IPS-15b (cell line): ENCODE measurements around the gene CENPM.

Experiments
- H3K27me3 ChIP-seq: one replicate; pipeline ENCODE4 v1.6.1; 2013; ENCODE audit warnings: low read length; ENCODE audit not compliant: control insufficient read depth, insufficient read depth
- H3K36me3 ChIP-seq: one replicate; pipeline ENCODE4 v1.6.1; 2013; ENCODE audit warnings: low read length; ENCODE audit not compliant: control insufficient read depth, insufficient read depth
- H3K4me1 ChIP-seq: one replicate; pipeline ENCODE4 v1.6.1; 2013; ENCODE audit warnings: mild to moderate bottlenecking, low read length; ENCODE audit not compliant: control insufficient read depth, insufficient read depth
- H3K4me3 ChIP-seq: one replicate; pipeline ENCODE4 v1.5.1; 2013; ENCODE audit warnings: low read depth, low read length
- H3K9ac ChIP-seq: one replicate; pipeline ENCODE4 v1.6.1; 2013; ENCODE audit warnings: low read depth, mild to moderate bottlenecking, low read length
- H3K9me3 ChIP-seq: one replicate; pipeline ENCODE4 v1.6.1; 2013; ENCODE audit warnings: mild to moderate bottlenecking, low read length; ENCODE audit not compliant: control insufficient read depth, insufficient read depth

Gene CENPM

DNA sequence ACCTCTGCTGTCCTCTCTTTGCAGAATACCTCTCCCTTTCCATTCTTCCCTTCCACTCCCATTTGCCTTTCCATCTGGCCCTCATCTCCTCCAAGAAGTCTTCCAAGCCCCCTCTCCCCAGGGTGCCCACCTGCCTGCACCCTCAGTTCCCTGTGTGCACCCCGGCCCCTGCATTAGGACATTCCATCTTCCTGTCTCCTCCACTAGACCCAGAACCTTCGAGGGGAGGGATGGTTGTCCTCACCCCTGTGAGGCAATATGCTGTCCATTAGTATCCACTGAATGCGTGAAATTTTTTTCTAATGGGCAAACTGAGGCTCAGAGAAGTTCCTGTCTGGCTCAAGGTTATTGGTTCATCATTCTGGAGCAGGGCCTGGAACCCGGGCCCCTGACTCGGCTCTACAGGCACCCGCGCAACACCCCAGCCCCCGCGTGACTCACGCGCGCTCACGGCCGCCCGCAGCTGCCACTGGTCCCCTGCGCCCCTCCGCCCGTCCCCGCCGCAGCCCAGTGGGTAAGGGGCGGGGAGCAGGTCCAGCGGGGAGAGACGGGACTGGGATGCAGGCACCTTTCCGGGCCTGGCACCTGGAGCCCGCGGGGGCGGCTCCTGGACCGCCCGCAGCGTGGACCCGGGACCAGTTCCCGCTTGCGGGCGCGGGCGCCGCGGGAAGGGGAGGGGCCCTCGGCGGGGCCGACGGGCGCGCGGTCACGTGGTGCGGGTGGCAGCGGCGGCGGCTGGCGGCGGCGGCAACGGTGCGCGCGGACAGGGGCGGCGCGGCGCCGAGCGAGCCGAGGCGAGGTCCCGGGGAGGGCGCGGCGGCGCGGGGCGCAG lies 29.3 kb upstream of the CENPM start:
- peaks cover 5% of the 10 kb centered on the region for H3K4me1 ChIP-seq
- H3K27me3 ChIP-seq = peaks cover 24% of the 10 kb centered on the region
- H3K36me3 ChIP-seq = no peaks in the 10 kb centered on the region
- no peaks in the 10 kb centered on the region for H3K9me3 ChIP-seq
- peak overlapping the region; percentile 37 for H3K4me3 ChIP-seq
- H3K9ac ChIP-seq = no peak overlapping the region

GRCh38 chr22:41975299-41976069 lies 28.5 kb upstream of the CENPM start:
- Histone ChIP-seq H3K4me1 (peaks cover 5% of the 10 kb centered on the region), H3K36me3 (no peaks in the 10 kb centered on the region), H3K4me3 (peak overlapping the region; percentile 37), H3K27me3 (peaks cover 24% of the 10 kb centered on the region), H3K9ac (no peak overlapping the region), H3K9me3 (no peaks in the 10 kb centered on the region)

DNA sequence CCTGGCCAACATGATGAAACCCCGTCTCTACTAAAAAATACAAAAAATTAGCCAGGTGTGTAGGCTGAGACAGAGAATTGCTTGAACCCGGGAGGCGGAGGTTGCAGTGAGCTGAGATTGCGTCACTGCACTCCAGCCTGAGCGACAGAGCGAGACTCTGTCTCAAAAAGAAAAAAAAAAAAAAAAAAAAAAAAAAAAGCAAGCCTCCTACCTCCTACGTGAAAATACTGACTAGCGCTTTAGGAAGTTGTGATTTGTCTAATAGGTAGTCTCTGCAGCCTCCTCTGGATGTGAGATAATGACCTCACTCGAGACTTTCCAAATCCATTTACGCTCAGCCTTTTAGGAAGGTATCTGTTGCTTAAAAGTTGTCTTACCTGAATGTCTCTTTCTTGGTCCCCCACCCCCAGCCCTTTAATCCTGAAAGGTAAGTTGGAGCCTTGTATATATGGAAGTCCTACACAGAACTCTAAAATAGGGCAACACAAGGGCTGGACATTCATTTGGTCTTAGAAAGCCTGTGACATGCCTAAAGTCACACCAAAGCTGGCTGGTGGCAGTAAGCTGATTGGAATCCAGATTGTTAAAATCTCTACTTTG lies 27.8 kb upstream of the CENPM start:
- no peak overlapping the region for H3K9ac ChIP-seq

DNA sequence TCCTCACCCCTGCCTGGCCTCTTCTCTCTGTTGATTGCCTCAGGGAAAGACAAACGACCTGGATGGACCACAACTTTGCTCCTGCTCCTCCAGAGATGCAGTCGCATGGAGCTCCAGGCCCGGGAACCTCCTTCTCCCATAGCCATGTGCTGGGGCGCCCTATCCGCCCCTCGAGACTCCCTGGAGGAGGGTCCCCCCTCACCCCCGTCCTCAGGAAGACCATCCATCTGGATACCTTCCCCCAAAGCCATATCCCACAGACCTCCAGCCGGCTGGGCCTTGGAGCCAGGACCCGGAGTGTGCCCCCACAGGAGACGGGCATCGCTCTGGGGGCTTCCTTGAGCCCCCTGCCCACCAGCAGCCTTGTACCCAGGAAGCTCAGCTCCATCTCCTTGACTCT lies 24.5 kb upstream of the CENPM start:
- Histone ChIP-seq H3K4me3 (no peak overlapping the region), H3K36me3 (no peaks in the 10 kb centered on the region), H3K9me3 (no peaks in the 10 kb centered on the region), H3K4me1 (peaks cover 2% of the 10 kb centered on the region), H3K27me3 (peaks cover 21% of the 10 kb centered on the region), H3K9ac (no peak overlapping the region)

More for the DNA sequence above, 27.8 kb upstream of the CENPM start:
- no peak overlapping the region for H3K4me3 ChIP-seq
- H3K27me3 ChIP-seq = peaks cover 24% of the 10 kb centered on the region
- H3K9me3 ChIP-seq = no peaks in the 10 kb centered on the region
- H3K4me1 ChIP-seq = peaks cover 5% of the 10 kb centered on the region
- H3K36me3 ChIP-seq = no peaks in the 10 kb centered on the region

DNA sequence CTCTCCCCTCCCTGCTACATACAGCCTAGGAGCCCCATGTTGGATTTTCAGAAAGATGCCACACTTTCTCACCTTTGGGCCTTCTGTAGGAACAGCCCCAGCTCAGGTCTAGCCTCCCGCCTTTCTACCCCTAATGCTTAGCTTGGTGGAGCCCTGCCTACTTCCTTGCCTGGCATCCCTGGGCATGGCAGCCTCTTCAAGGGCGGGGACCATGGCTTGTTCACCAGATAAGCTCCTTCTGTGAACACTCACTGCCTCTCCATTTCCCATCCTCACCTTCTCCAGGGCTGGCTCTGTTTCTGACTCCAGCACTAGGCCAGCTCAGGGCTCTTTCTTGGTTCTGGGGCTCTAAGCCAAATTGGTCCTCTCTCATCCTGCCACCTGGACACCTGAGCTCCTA lies 23.6 kb upstream of the CENPM start:
- Histone ChIP-seq H3K36me3 (no peaks in the 10 kb centered on the region), H3K4me1 (peaks cover 2% of the 10 kb centered on the region), H3K4me3 (no peak overlapping the region), H3K27me3 (peaks cover 14% of the 10 kb centered on the region), H3K9me3 (no peaks in the 10 kb centered on the region), H3K9ac (no peak overlapping the region)

- Histone ChIP-seq H3K9me3 (no peaks in the 10 kb centered on the region), H3K36me3 (no peaks in the 10 kb centered on the region), H3K4me1 (peaks cover 2% of the 10 kb centered on the region), H3K4me3 (no peak within 1 kb of the TSS), H3K27me3 (peaks cover 5% of the 10 kb centered on the region), H3K9ac (no peak within 1 kb of the TSS)
Observed at GRCh38 chr22:41969110-41969646, 22.2 kb upstream of the CENPM start, which contains the start of gene SEPTIN3. TSS of gene SEPTIN3 (plus strand) at chr22:41969443. CDS start at chr22:41971493, 2,050 bp downstream.

DNA sequence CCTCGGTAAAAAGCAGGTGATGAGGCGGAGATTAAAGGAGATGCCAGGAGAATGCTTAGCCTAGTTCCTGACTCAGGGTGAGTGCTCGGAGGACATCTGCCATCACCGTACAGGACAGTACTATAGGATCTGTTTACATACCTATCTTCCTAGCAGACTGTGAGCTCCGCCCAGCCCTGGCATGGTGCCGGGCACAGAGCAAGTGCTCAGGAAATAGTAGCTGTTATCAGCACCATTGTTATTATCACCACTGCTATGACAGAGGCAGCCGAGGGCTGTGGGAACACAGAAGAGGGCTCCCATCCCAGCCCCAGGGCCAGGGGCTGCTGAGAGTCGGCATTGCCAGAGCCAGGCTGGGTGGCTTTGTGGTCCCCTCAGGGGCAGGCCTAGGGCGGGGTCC lies 21.6 kb upstream of the CENPM start:
- H3K36me3 ChIP-seq = no peaks in the 10 kb centered on the region
- no peak overlapping the region for H3K4me3 ChIP-seq
- H3K27me3 ChIP-seq = peaks cover 5% of the 10 kb centered on the region
- no peak overlapping the region for H3K9ac ChIP-seq
- peaks cover 6% of the 10 kb centered on the region for H3K4me1 ChIP-seq
- no peaks in the 10 kb centered on the region for H3K9me3 ChIP-seq

DNA sequence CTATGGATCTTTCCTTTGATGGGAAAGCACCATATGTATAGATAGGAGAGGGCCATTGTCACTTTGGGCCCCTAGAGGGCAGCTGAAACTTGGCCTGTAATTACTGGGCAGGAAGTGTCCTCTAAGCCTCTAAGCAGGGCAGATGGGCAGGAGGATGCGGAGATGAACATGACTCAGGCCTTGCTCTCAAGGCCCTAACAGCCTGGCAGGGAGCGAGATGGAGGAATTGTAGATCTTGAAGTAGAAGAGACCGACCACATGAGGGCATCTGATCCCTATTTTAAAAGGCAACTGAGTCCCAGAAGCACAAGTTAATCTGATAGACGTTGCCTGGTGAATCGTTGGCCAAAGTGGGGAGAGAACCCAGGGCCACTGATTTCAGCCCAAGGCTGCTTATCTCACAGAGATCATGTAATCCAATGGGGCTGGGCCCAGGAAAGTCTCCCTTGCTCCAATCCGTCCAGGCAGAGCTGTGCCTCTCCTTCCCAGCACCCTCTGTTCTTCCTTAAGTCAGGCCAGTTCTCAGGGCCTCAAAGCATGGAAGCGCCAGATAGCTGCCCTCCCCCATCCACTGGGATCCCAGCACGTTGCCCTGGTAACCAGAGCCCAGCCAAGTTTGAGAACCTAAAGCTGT lies 19.8 kb upstream of the CENPM start:
- Histone ChIP-seq H3K36me3 (no peaks in the 10 kb centered on the region), H3K9me3 (no peaks in the 10 kb centered on the region), H3K27me3 (no peaks in the 10 kb centered on the region), H3K9ac (no peak overlapping the region), H3K4me1 (peaks cover 6% of the 10 kb centered on the region), H3K4me3 (no peak overlapping the region)

GRCh38 chr22:41966225-41966606 lies 19.3 kb upstream of the CENPM start:
- peaks cover 6% of the 10 kb centered on the region for H3K4me1 ChIP-seq
- H3K9ac ChIP-seq = no peak overlapping the region
- H3K36me3 ChIP-seq = no peaks in the 10 kb centered on the region
- H3K9me3 ChIP-seq = no peaks in the 10 kb centered on the region
- H3K27me3 ChIP-seq = no peaks in the 10 kb centered on the region
- no peak overlapping the region for H3K4me3 ChIP-seq

GRCh38 chr22:41964112-41964491 lies 17.1 kb upstream of the CENPM start:
- H3K9ac ChIP-seq = no peak overlapping the region
- no peaks in the 10 kb centered on the region for H3K9me3 ChIP-seq
- no peaks in the 10 kb centered on the region for H3K36me3 ChIP-seq
- H3K4me1 ChIP-seq = peaks cover 6% of the 10 kb centered on the region
- peaks cover 3% of the 10 kb centered on the region for H3K27me3 ChIP-seq
- H3K4me3 ChIP-seq = no peak overlapping the region

DNA sequence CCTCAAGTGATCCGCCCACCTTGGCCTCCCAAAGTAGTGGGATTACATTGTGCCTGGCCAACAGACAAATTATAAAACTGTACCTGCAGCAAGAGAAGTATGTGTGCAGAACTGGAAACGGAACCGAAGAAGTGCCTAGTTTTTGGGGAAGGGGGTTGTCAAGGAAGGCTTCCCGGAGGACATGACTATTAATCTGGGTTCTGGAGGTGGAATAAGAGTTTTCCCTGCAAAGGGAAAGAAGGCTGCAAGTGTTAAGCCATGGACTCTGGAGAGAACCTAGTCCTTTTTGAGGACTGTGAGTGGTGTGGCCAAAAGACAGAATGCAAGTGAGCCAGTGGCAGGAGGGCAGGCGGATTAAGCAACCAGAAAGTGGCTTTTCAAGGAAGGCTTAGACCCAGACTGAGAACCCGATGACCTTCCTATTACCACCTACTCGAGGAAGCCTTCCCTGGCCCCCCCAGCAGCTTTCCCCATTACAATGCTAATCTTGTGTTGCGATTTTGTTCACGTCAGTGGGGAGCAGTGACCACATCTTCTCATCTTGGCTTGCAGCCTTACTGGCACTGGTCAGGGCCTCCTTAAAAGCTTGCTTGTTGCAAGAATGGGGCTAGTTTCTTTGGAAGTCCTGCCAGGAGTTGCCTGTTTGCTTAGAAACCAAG lies 16.6 kb upstream of the CENPM start:
- H3K9ac ChIP-seq = no peak overlapping the region
- H3K4me1 ChIP-seq = peaks cover 4% of the 10 kb centered on the region
- no peak overlapping the region for H3K4me3 ChIP-seq
- peaks cover 3% of the 10 kb centered on the region for H3K27me3 ChIP-seq
- no peaks in the 10 kb centered on the region for H3K36me3 ChIP-seq
- H3K9me3 ChIP-seq = no peaks in the 10 kb centered on the region
